Esophagus squamous epithelium (tissue), 5 donors: ENCODE data around the gene SIX1. TPM values are rescaled to one million over a fixed set of nuclear protein-coding genes. Genes with fewer than 3 reads are reported as not detected.
A peak's percentile ranks its signal among the peaks of the same experiment; 100 is the strongest.

Source experiments
- DNase-seq: peaks from one replicate; lab custom pipeline; 2025; lab: John Stamatoyannopoulos, UW
- H3K27ac ChIP-seq, 4 donors: fragments of 200-600 bp; sonication (generic); one replicate each; pipeline ENCODE4 v1.5.1; 2016 to 2019; ENCODE audit warnings: mild to moderate bottlenecking in 1 of 4
- H3K27me3 ChIP-seq, 4 donors: fragments of 200-600 bp; sonication (generic); 1 replicate in 3 of 4; 2 replicates in 1 of 4; pipeline versions ENCODE4 v1.5.1 to v1.6.0; 2017 to 2021; ENCODE audit warnings: antibody characterized with exemption in 1 of 4
- H3K36me3 ChIP-seq, 3 donors: fragments of 200-600 bp; sonication (generic); one replicate each; pipeline ENCODE4 v1.5.1; 2016 to 2019
- H3K4me1 ChIP-seq, 3 donors: fragments of 200-600 bp; sonication (generic); one replicate each; pipeline ENCODE4 v1.5.1; 2017 to 2019
- H3K4me3 ChIP-seq, 4 donors: fragments of 200-600 bp; sonication (generic); 1 replicate in 3 of 4; 2 replicates in 1 of 4; pipeline ENCODE4 v1.5.1; 2016 to 2019; ENCODE audit warnings: mild to moderate bottlenecking in 2 of 4, moderate library complexity in 1 of 4
- H3K9me3 ChIP-seq, 3 donors: fragments of 200-600 bp; sonication (generic); one replicate each; pipeline ENCODE4 v1.5.1; 2016 to 2019
- POLR2A ChIP-seq, 4 donors: fragments of 450-650 bp; IDR thresholded peaks; one replicate each; pipeline ENCODE4 v1.6.1; 2017; ENCODE audit warnings: antibody characterized with exemption in 4 of 4, mild to moderate bottlenecking in 4 of 4, moderate library complexity in 3 of 4
- WGBS, 2 donors: methylation state at CpG; one replicate each; pipeline ENCODE4 v1.1.5; 2018; 5-methylcytosine and 5-hydroxymethylcytosine counted together
- intact Hi-C: fragments of 100-400 bp; cut with DNase I; formaldehyde crosslinking; loops from one replicate; pipeline ENCODE4 v1.15.0; 2022
- total RNA-seq, 4 donors: library from RNA; depleted of rRNA; stranded (reverse); fragments of >200 nt; gene quantifications; one replicate each; pipeline ENCODE4 v1.1.0, GENCODE V29; 2016
- TF ChIP-seq, protein P1 (sequence below), 6 experiments: fragments of 450-650 bp in 4 of 6; fragments of 200-600 bp in 2 of 6; sonication (generic) in 2 of 6; IDR thresholded peaks; one replicate each; pipeline ENCODE4 v1.5.1; 2016 to 2019; ENCODE audit warnings: antibody characterized with exemption in 6 of 6, mild to moderate bottlenecking in 4 of 6, moderate library complexity in 4 of 6
- donor health status: DM: yes; HTN: yes; CAD: no.

The SIX1 gene
- total RNA-seq, 4 donors from 2014 or later = 0.23 TPM; not detected in 3

GRCh38 chr14:60642270-60643140, 6.8 kb downstream of the SIX1 start:
- 20% methylated on average over 11 of the region's 66 CpGs; no CpG with 5 or more reads in 1 of the 2 donors for WGBS, 2 donors
- peaks cover 27 to 100% (median 61%) of the 10 kb centered on the region in 4 donors for H3K27me3 ChIP-seq
- no peaks in the 10 kb centered on the region for H3K9me3 ChIP-seq
- no peak for DNase-seq
- no peak for TF ChIP-seq POLR2A (IDR thresholded peaks at IDR 0.05)
- TF ChIP-seq, protein P1, sequence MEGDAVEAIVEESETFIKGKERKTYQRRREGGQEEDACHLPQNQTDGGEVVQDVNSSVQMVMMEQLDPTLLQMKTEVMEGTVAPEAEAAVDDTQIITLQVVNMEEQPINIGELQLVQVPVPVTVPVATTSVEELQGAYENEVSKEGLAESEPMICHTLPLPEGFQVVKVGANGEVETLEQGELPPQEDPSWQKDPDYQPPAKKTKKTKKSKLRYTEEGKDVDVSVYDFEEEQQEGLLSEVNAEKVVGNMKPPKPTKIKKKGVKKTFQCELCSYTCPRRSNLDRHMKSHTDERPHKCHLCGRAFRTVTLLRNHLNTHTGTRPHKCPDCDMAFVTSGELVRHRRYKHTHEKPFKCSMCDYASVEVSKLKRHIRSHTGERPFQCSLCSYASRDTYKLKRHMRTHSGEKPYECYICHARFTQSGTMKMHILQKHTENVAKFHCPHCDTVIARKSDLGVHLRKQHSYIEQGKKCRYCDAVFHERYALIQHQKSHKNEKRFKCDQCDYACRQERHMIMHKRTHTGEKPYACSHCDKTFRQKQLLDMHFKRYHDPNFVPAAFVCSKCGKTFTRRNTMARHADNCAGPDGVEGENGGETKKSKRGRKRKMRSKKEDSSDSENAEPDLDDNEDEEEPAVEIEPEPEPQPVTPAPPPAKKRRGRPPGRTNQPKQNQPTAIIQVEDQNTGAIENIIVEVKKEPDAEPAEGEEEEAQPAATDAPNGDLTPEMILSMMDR (IDR thresholded peaks at IDR 0.05) = no peak
- H3K4me3 ChIP-seq = peak overlapping the region in 1 of 4 donors; percentile 26
- H3K36me3 ChIP-seq = no peaks in the 10 kb centered on the region
- H3K27ac ChIP-seq = no peak overlapping the region
- peaks cover 14 to 42% (median 21%) of the 10 kb centered on the region in 3 donors for H3K4me1 ChIP-seq
- intact Hi-C loops = no loop called here

GRCh38 chr14:60641742-60642269, 7.5 kb downstream of the SIX1 start:
- Histone ChIP-seq H3K4me3 (peak overlapping the region in 1 of 4 donors; percentile 26), H3K9me3 (no peaks in the 10 kb centered on the region), H3K4me1 (peaks cover 9 to 40% (median 18%) of the 10 kb centered on the region in 3 donors), H3K36me3 (no peaks in the 10 kb centered on the region), H3K27me3 (peaks cover 25 to 100% (median 58%) of the 10 kb centered on the region in 4 donors), H3K27ac (no peak overlapping the region)
- WGBS, 2 donors = 26 to 45% methylated on average over 9 to 10 of the region's 25 CpGs
- intact Hi-C loops = no loop called here
- no peak for DNase-seq
- no peak for TF ChIP-seq POLR2A (IDR thresholded peaks at IDR 0.05)
- TF ChIP-seq, protein P1 (IDR thresholded peaks at IDR 0.05) = no peak

- H3K27ac ChIP-seq = no peak overlapping the region
- H3K4me3 ChIP-seq = no peak overlapping the region
- whole genome bisulfite sequencing, 2 donors = 30 to 35% methylated on average over 15 to 21 of the region's 24 CpGs
- peaks cover 25 to 100% (median 55%) of the 10 kb centered on the region in 4 donors for H3K27me3 ChIP-seq
- no peak for DNase-seq
- peaks cover 8 to 39% (median 18%) of the 10 kb centered on the region in 3 donors for H3K4me1 ChIP-seq
- intact Hi-C loops = no loop called here
- no peak for TF ChIP-seq POLR2A (IDR thresholded peaks at IDR 0.05)
- TF ChIP-seq, protein P1 (IDR thresholded peaks at IDR 0.05) = no peak
- no peaks in the 10 kb centered on the region for H3K9me3 ChIP-seq
- no peaks in the 10 kb centered on the region for H3K36me3 ChIP-seq
Measured at GRCh38 chr14:60640859-60641741, 8.2 kb downstream of the SIX1 start.

DNA sequence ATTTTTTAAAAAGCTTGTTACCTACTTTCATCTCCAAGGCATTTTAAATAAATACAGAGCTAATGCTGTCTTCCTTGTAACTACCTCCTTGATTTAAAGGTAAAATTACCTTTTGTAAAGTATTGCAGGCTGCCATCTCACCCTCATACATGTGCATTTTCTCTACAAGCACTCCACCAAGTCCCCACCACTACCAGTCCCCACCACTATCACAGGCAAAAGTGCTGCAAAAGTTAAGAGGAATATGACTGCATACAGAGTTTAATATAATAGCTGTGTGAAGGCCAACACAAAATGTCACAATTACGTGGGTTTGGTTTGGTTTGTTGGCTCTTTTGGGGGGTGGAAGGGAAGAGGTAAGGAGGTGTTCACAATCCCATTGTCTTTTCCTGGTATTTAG, 9.6 kb downstream of the SIX1 start:
- H3K27me3 ChIP-seq = peaks cover 30 to 99% (median 46%) of the 10 kb centered on the region in 4 donors
- no peak overlapping the region for H3K27ac ChIP-seq
- 0 to 36% methylated on average over 1 of the region's 1 CpG for WGBS, 2 donors
- no peak overlapping the region for H3K4me3 ChIP-seq
- no peak for DNase-seq
- no peaks in the 10 kb centered on the region for H3K9me3 ChIP-seq
- H3K4me1 ChIP-seq = peaks cover 8 to 39% (median 18%) of the 10 kb centered on the region in 3 donors
- H3K36me3 ChIP-seq = no peaks in the 10 kb centered on the region
- intact Hi-C loops = no loop called here
- TF ChIP-seq POLR2A (IDR thresholded peaks at IDR 0.05) = no peak
- TF ChIP-seq, protein P1 (IDR thresholded peaks at IDR 0.05) = no peak
